LNCaP clone FGC (cell line): ENCODE measurements around the gene TMEM232.

ENCODE experiments used
- DNase-seq: peaks from one replicate; pipeline ENCODE4 v3.0.0-alpha.2; 2011; ENCODE audit warnings: low read depth
- H3K4me3 ChIP-seq: 2 replicates; pipeline ENCODE4 v1.5.1; 2011; ENCODE audit warnings: mild to moderate bottlenecking, low read depth, low read length, control low read depth
- TF ChIP-seq, protein P1 (sequence below): IDR thresholded peaks from 2 replicates; pipeline ENCODE4 v1.5.1; 2012; ENCODE audit warnings: mild to moderate bottlenecking; ENCODE audit not compliant: control insufficient read depth, insufficient read depth; ENCODE audit errors: extremely low read depth

TMEM232 gene

DNA sequence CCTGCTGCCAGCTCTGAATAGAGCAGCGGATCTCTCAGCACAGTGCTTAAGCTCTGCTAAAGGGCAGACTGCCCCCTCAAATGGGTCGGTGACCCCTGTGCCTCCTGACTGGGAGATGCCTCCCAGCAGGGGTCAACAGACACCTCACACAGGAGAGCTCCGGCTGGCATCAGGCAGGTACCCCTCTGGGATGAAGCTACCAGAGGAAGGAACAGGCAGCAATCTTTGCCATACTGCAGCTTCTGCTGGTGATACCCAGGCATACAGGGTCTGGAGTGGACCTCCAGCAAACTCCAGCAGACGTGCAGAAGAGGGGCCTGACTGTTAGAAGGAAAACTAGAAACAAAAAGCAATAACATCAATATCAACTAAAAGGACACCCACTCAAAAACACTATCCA lies 131.6 kb downstream of the TMEM232 start:
- DNase-seq, result no peak
- no peak overlapping the region for H3K4me3 ChIP-seq
- TF ChIP-seq, protein P1, sequence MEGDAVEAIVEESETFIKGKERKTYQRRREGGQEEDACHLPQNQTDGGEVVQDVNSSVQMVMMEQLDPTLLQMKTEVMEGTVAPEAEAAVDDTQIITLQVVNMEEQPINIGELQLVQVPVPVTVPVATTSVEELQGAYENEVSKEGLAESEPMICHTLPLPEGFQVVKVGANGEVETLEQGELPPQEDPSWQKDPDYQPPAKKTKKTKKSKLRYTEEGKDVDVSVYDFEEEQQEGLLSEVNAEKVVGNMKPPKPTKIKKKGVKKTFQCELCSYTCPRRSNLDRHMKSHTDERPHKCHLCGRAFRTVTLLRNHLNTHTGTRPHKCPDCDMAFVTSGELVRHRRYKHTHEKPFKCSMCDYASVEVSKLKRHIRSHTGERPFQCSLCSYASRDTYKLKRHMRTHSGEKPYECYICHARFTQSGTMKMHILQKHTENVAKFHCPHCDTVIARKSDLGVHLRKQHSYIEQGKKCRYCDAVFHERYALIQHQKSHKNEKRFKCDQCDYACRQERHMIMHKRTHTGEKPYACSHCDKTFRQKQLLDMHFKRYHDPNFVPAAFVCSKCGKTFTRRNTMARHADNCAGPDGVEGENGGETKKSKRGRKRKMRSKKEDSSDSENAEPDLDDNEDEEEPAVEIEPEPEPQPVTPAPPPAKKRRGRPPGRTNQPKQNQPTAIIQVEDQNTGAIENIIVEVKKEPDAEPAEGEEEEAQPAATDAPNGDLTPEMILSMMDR, result no peak

DNA sequence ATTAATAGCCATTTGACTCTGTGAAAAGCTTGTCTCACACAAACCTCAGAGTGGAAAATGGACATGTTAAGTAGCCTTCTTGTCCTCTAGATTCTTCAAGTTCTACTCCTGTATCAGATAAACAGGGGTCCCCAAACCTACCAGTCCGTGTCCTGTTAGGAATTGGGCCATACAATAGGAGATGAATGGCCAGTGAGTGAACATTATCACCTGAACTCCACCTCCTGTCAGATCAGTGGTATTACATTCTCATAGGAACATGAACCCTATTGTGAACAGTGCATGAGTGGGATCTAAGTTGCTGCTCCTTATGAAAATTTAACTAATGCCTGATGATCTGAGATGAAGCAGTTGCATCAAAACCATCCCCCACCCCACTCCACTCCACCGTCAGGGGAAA lies 136.3 kb downstream of the TMEM232 start:
- H3K4me3 ChIP-seq, result no peak overlapping the region
- DNase-seq, result no peak
- TF ChIP-seq, protein P1, result peak; percentile 73

- no peak overlapping the region for H3K4me3 ChIP-seq
- DNase-seq, result no peak
- TF ChIP-seq, protein P1, result no peak
Measured at GRCh38 chr5:110588286-110588980, 138.0 kb downstream of the TMEM232 start.

DNA sequence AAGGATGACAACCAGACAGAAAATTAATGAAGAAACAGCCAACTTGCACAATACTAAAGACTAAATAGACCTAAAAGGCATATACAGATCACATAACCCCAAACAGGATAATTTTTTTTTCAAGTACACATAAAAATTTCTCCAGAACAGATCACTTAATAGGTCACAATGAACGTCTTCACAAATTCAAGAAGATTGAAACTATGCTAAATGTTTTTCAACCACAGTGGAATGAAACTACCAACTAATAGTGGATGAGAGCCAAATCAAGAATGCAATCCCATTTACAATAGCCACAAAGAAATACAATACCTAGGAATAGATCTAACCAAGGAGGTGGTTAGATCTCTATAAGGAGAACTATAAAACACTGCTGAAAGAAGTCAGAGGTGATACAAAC lies 145.8 kb downstream of the TMEM232 start:
- TF ChIP-seq, protein P1, result no peak
- DNase-seq, result no peak
- H3K4me3 ChIP-seq, result no peak overlapping the region

DNA sequence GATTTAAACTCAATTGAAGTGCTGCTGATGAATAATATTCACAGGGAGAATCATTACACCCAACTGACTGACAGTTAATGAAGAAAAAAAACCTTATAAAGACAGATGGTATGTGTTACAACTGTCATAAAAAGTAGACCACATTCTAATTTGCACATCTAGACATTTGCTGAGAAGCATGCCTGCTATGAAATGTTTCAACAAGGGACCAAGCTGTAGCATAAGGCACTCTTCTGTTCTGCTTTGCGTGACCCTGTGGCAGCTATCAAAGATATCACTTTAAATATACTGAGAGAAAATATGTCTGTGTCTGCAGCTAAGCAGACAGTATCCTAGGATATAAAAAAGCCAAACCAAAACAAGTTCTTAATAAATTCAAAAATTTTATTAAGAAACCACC lies 153.7 kb downstream of the TMEM232 start:
- DNase-seq, result no peak

GRCh38 chr5:110562191-110562590 lies 164.3 kb downstream of the TMEM232 start:
- TF ChIP-seq, protein P1, result no peak
- no peak for DNase-seq
- no peak overlapping the region for H3K4me3 ChIP-seq

More for the DNA sequence above, 153.7 kb downstream of the TMEM232 start:
- TF ChIP-seq, protein P1, result no peak
- no peak overlapping the region for H3K4me3 ChIP-seq

- TF ChIP-seq, protein P1, result no peak
- H3K4me3 ChIP-seq, result no peak overlapping the region
- no peak for DNase-seq
Measured at GRCh38 chr5:110561510-110561909, 165.0 kb downstream of the TMEM232 start.
